Liver (tissue), 3 donors: ENCODE measurements around the gene ABHD2.

ENCODE experiments used
- TAF1 ChIP-seq: conservative IDR thresholded peaks from 2 replicates; pipeline ENCODE4 v1.6.1; 2016; ENCODE audit warnings: antibody characterized with exemption, mild to moderate bottlenecking
- TF ChIP-seq, protein P1 (sequence below): fragments of 150-350 bp; IDR thresholded peaks from 2 replicates; pipeline ENCODE4 v1.5.1; 2017; ENCODE audit warnings: improper control_type of control experiment, low read depth, low read length; ENCODE audit not compliant: missing input control
- donor health status: healthy.
- donor health status: healthy.

DNA sequence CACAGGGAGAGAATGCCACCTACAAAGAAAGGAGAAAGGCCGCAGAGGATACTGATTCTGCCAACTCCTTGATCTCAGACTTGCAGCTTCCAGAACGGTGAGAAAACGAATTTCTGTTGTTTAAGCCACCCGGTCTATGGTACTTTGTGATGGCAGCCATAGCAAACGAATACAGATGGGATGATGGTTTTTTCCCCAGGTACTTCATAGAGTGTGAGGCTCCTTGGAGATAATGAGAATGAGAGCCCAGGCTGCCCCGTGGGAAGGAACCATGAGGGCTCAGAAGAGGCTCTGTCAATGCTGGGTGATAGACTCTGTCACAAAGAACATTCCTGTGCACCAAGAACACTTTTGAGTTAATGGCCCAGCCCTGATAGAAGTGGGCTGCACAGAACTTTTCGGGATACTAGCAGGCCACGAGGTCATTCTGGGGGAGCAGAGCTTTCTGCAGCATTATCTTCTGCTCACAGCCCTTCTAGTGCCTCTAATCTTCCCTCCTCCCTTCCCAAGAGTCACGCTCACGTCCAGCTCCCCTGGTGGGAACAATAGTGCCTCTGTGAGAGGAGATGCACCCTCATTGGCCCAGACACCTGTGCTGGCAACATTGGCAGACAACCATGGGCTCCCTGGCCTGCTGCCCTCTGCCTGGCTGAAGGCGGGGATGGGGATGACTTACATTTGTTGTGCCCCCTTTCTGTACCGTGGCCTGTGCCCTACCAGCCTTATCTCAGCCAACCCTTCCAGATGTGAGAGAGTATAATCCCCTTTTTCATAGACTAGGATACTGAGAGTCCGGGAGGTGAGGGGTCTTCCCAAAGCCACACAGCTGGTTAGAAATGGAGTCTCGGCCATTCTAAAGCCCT is 138.3 kb downstream of the ABHD2 start:
- TF ChIP-seq, protein P1, sequence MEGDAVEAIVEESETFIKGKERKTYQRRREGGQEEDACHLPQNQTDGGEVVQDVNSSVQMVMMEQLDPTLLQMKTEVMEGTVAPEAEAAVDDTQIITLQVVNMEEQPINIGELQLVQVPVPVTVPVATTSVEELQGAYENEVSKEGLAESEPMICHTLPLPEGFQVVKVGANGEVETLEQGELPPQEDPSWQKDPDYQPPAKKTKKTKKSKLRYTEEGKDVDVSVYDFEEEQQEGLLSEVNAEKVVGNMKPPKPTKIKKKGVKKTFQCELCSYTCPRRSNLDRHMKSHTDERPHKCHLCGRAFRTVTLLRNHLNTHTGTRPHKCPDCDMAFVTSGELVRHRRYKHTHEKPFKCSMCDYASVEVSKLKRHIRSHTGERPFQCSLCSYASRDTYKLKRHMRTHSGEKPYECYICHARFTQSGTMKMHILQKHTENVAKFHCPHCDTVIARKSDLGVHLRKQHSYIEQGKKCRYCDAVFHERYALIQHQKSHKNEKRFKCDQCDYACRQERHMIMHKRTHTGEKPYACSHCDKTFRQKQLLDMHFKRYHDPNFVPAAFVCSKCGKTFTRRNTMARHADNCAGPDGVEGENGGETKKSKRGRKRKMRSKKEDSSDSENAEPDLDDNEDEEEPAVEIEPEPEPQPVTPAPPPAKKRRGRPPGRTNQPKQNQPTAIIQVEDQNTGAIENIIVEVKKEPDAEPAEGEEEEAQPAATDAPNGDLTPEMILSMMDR = no peak
- no peak for TF ChIP-seq TAF1
